HG03571 (cell line): ENCODE results near the gene CD200.
A peak's percentile ranks its signal among the peaks of the same experiment; 100 is the strongest.

Experiments
- ATAC-seq: cut with Tn5 transposase; IDR thresholded peaks from one replicate; pipeline ENCODE4 v1.9.1; 2021; ENCODE audit not compliant: unreplicated experiment

Gene CD200, protein sequence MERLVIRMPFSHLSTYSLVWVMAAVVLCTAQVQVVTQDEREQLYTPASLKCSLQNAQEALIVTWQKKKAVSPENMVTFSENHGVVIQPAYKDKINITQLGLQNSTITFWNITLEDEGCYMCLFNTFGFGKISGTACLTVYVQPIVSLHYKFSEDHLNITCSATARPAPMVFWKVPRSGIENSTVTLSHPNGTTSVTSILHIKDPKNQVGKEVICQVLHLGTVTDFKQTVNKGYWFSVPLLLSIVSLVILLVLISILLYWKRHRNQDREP

DNA sequence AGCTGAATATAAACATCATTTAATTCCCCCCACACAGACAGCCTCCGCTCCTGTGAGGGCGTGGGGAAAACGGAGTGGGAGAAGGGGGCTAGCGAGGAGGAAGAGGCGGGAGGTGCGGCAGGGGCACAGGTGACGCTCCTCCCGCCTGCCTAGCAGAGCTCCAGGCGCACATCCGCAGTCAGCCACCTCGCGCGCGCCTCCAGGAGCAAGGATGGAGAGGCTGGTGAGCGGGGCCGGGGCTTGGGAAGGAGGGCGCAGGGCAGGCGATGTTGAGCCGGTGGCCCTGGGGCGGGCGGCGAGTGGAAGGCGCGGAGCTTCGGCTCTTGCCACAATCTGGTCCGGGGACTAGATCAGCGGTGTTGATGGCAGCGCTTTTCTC, at the start of gene CD200:
Gene CD200, plus strand, starts transcription at position 155 of the 379 bp plus-strand sequence. Its CDS starts 57 bp downstream, at position 212.
- no peak for ATAC-seq

DNA sequence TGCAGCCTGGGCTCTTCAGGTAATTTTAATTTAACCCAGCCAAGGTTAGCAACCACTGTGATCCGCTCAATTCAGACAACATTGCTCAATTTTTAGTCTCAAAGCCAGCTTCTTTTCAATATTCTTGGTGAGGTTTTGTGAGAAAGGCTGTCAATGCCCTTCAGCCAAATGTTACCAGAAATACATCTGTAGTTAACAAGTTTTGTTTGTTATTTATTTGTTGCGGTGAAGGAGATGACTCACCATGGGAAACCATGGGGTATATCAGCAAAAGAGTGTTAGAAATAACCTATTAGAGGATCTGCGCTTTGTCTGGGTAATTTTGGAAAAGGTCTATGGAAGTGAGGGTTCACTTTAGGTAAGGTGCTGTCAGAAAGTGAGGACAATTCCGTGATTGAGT, 43.9 kb upstream of the CD200 start:
- no peak for ATAC-seq

DNA sequence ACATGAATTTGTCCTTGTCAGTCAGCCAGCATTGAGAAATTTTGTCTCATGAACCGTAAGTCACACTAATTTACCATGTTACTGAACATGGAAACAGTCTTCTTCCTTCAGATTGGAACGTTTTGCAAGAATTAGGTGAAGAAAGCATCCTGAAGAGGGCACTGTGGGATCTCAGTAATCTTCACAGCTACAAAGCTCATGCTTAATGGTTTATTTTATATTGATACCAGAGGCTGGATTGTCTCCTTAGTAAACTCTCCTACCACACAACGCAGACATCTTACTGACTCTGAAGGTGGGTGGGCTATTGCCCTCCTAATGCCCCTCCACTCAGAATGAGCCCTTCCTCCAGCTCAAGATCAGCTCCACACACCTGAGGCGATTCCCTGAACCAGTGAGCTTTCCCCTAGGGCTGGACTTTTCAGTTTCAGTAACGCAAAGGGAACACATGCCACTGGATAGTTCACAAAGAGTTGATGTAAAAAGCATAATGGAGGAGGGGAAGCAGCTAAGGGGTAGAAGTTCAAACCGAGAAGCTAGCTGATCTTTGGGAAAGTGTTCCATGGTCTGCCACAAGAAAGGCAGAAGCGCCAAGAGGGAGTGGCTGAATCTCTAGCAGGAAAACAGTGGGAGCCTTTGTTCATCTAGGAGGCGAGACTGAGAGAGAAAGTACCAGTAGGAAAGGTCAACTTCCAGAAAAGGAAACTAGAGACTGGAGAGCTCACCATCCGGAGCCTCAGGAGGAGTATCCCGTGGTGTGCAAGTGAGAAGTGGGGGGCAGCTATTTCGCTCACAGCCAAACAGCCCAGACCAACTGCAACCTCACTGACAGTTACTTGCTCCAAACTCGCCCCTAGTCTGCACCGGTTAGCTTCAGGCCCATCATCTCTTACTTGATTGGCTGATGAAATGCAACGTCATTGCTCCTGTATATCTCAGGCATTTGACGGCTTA, 39.3 kb upstream of the CD200 start, which contains the start of gene SLC9C1:
Gene SLC9C1, minus strand, starts transcription at position 849 of the 954 bp plus-strand sequence. CDS start 7,425 bp downstream, outside the sequence.
- peak; percentile 45 for ATAC-seq

DNA sequence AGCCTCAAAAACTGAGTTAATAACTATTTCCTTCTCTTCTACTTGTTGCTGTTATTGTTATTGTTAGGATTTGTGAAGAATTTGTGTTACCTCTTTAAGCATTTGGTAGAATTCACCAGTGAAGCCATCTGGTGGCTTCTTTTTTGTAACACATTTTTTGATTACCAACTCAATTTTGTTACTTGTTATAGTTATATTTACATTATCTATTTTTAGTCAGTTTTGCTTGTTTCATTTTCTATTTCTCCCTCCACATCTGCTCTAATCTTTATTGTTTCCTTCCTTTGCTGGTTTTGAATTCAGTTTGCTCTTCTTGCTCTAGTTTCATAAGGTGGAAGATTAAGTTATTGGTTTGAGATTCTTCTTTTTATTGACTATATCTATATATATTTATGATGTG, 35.2 kb upstream of the CD200 start:
- ATAC-seq = no peak

DNA sequence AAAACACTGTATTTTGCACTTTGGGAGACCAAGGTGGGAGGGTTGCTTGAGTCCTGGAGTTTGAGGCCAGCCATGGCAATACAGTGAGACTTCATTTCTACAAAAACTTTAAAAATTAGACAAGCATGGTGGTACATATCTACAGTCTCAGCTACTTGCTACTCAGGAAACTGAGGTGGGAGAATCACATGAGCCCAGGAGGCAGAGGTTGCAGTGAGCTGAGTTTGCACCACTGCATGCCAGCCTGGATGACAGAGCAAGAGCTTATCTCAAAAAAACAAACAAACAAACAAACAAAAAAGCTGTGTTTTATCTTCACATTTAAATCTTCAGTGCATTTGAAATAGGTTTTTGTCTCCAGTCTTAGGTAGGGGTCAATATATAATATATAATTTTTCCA, 34.2 kb upstream of the CD200 start:
- ATAC-seq = no peak

DNA sequence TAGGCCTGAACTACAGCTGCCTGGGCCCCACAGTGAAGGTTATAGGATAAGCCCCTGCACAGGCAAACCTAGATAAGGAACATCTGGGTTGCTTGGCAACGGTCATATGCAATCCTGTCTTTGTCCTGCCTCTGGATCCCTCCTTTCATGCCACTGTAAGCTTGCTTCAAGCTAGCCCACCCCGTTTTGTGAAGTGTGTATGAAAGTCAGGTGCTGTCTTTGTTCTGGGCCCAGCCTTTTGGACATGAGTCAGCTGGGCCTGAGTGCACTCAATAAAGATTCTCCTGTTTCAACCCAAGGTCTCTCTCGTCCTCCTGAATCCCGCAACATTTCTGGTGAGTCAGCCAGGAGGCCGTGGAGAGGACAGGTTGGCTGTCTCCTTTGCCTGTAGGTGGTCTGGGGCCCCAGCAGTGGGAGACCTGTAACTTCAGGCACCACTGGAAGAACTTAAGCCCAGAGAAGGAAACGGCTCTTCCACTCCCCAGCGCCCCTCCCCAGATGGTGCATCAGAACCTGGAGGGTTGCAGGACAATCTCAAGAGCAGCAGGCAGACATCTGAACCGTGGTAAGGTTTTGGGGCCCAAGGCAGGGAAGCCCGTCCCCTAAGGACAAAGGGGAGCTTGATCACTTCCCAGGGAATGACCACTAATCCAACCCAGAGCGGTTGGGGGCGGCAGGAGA, 30.7 kb upstream of the CD200 start:
- ATAC-seq = no peak

DNA sequence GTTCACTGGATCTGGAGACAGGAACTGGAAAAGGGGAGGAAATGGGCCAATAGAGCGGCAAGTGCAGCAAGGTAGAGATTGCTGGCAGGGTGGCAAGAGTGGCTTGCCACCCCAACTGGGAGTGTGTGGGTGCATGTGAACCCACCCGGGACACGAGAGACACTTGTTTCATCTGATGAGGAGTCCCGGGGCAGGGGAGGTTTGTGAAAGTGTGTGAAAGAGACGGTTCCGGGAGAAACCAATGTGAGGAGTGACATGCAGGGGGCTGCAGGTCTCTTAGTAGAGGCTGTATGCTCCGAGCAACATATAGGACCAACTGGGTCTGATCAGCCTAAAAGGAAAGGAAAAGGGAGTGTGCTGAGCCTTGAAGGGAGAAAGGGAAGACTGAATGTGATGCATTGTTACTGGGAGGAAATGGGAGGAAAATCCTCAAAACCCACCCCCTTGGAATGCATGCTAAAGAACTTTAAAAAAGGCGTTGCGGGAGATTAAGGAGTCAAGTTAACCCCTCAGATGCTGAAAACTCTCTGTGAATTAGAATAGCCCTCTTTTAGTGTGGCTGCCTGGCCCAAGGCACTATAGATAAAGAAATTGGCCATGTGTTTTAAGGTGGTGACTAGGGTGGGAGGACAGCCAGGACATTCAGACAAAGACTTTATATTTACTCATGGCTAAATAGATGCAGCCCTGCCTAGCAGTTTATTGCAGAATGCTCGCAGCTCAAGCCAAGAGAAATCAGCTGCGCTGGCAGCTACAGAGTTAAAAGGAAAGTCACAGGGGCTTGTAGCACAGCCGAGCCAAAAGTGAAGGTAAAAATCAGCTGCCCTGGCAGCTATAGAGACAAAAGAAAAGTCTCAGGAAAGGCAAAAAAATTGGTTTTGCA, 29.8 kb upstream of the CD200 start:
- no peak for ATAC-seq

DNA sequence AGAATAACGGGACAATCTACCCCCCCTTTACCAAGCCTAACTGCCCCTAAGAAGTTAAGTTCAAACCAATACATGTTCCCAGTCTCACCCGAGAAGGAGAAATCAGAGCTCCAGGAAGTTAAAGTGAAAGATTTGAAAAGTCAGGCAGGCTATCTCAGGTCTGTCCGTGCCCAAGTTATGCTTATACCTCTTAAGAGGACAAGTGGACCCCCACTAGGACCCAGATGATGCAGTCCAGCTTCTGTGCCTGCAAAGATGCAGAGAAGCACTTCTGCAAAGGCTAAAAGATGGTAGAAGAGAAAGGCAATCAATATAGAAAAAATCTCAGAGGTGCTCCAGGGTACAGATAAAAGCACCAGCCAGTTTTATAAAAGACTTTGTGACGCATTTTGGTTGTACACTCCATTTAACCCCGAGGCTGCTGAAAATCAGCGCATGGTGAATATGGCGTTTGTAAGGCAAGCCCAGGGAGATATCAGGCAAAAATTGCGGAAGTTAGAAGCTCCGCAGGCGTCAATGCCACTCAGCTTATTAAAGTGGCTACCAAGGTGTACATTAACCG, 29.1 kb upstream of the CD200 start:
- no peak for ATAC-seq

DNA sequence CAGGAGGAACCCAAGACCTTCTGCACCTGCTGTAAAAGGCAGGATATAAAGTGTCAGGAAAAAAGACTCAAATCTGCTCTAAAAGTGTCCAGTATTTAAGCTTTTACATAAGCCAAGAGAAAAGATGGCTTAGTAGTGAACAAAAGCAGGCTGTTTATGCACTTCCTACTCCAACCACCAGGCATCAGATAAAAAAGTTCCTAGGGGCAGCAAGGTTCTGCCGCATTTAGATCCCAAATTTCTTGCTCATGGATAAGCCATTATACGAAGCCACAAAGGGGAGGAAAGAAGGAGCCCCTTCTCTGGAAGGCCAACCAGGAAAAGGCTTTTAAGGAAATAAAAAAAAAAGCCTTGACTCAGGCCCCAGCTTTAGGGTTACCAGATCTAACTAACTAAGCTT, 28.3 kb upstream of the CD200 start:
- no peak for ATAC-seq

DNA sequence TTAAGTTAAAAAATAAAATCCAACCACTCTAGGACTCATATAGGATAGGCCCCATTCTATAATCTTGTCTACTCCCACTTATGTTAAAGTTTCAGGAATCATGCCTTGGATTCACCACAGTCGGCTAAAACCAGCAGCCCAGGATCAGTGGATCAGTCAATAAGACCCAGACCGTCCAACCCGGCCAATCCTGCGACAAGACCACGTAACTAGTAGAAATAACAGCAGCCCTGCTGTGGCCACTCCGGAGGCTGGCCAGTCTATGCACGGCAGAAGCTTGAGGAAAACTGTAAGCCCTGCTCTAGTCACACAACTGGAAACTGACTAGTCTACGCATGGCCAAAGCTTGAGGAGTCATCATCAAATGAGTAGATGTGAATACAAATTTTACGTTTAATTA, 26.1 kb upstream of the CD200 start:
- no peak for ATAC-seq

DNA sequence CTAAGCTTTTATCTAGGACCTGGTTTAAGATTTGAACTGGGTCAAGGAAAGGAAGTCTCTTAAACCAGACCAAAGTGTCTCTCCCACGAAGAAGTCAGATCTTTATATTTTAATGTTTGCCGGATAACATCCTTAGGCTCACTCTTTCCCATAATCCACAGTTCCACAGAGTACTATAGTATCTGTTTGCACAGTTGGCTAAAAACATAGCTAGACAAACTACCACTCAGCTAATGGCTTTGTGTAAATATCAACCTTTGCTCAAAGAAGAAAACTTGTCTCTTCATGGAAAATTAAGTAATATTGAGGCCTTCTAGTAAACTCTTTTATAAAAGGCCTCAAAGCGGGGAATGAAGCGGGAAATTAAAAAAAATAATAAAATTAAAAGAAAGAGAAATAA, 25.4 kb upstream of the CD200 start:
- ATAC-seq = no peak

DNA sequence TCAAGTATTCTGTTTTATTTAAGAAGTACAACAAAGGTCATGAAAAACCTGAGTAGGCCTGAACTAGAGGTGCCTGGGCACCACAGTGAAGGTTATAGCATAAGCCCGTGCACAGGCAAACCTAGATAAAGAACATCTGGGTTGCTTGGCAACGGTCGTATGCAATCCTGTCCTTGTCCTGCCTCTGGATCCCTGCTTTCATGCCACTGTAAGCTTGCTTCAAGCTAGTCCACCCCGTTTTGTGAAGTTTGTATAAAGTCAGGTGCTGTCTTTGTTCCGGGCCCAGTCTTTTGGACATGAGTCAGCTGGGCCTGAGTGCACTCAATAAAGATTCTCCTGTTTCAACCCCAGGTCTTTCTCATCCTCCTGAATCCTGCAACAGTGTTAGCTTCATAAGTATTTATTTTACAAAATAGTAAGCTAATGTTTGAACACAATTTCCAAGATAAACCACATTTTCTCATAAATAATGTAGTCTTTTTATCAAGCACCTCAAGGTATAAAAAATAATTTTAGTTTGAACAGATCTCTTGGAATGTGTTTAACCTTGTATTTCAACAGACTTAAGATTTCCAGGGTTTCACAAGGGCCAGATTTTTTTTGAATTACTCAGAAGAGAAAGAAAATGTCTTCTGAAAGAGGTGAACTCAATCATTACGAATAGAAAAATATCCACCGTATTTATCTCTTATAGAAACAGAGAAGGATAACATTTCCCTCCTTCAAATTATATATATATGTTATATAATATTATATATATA, 24.6 kb upstream of the CD200 start:
- no peak for ATAC-seq

DNA sequence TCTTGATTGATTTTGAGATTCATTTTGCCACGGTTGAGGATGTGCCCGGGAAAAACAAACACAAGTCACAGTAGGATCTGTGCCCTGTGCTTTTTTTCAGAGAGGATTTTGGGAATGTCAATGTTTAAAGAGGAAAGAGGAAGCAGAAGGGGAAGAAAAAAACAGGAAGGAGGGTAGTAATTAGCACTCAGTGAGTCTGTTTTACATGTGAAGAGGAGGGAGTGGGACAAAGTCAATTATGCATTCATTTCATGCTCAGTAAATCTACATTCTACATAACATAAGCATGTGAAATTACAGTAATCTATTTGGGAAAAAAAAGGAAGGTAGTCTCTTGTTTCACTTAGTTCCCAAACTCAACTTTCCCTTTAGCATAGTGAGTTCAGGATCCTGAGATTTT, 18.3 kb upstream of the CD200 start:
- no peak for ATAC-seq

DNA sequence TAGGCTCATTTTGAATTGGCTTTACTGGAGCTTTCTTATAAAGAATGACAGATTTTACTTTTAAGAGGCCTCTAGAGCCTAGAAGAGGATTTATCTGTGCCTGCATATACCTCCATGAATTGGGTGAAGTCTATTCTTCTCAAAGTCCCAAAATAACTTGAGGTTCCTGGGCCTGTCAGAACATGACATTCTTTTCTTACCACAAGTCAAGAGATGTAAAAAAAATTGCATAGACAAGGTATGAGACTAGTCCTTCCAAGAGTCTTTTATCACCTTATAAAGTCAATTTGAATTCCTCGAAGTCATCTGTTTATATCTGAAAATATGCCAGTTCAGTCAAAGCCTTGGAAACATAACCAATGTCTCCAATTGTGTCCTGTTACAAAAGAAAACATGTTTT, 17.2 kb upstream of the CD200 start:
- no peak for ATAC-seq

DNA sequence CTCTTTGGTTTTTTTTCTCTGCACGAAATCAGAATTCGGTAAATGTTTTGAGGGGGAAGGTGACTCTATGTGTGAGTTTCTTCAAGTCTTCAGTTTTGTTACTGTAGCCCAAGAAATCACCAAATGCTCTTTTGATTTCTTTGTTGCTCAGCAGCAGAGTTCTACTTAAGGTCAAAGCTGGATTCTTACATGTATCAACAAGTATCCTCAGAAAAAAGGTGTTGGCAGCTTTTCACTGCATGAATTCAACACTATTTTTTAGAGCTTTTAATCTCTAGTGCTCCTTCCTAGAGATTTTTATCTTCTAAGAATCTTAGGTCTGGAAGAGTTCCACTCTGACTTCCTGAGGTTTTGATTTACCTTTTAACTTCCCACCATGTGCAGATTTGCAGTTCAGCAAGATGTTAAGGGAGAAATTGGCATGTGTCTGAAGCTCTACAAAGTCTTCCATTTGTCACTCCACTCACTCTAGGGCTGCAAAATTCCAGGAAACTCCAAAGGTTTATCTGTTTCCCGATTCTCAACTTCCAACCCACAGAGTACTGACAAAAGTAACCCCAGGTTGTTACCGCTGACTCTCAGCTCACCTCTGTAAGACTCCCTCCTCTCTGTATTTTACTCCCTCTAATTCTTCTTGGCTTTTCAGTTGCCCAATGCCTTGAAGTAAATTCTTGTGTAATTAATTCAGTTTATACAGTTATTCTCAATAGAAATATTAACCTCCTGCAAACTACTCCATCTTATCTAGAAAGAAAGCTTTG, 13.3 kb upstream of the CD200 start:
- no peak for ATAC-seq

DNA sequence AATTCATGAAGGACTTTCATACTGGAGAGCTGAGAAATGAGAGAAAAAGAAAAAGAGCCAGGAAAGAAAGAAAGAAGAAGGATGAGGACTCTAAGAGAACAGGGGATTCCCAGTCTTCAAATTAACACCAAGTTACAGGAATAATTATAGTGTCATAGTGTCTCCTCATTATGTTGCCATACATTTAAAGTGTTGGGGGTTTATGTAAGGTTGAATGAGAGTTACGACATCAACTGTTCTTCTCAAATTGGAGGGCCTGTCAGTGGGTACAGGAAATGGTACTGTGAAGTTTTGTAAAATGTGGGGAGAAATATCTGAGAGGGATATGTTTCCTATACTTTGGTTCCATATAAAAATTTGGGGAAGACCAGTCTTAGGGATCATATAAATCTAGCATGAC, 12.3 kb upstream of the CD200 start:
- no peak for ATAC-seq

DNA sequence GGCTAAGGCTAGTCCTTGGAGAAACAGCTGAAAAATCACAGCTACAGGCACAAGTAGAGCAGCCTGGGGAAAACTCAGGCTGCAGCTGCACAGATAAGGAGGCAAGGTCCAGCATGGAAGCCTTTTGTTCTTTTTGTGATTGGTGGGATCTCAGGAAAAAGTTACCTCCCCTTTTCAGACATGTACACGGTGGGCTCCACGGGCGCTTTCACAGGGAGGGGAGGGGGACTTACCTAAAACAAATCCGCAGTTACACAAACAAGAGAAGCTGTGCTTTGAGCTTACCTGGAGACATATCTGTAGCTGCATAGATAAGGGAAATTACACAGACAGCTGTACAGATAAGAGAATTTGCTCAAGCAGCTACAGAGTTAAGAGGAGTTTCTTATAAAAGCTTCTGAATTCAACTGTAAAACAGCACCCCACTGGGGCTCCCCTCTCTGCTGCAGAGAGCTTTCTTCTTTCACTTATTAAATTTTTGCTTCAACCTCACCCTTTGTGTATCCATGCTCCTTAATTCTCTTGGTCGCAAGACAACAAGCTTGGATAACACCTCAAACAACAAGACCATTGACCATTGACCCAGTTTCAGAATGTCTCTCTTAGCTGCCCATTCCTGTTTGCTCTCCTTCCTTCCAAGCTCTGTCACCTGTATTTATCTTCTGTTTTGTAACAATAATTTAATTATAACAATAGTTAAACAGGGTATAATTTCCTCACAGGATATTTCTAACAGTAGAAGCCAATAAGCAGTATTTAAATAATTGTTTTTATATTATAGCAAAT, 10.9 kb upstream of the CD200 start:
- ATAC-seq = no peak

DNA sequence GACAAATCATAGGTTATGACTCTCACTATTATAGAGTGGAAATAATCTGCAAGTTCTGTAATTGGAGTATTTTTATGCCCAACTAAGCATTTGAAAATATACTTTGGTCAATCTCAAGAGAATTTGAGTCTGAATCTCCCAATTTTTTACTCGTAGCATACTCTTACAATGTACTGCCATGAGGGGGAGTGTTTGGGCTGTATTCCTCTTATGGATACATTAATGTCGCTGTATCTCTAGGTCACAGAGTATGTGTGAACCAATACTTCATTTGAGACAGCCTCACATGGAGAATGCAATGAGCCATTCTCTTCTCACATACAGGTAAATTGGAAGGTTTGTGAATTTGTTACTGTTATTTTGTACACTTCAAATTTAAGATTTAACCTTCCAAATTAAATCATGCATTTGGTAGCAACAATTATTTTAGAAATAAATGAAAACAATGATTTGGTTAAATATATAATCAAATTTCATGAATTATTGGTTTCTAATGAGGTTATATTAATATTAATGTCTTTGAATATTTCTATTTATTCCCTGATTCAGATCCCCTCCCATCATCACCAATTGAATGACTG, 5.5 kb upstream of the CD200 start:
- peak; percentile 96 for ATAC-seq
